Measurements from ENCODE around the gene ABLIM1.

ABLIM1 gene

GRCh38 chr10:114420811-114421485, 237.1 kb downstream of the ABLIM1 start:
- DNase-seq (ENCODE audit: low read depth in 1 of 2, low spot score in 1 of 2): no peak

DNA sequence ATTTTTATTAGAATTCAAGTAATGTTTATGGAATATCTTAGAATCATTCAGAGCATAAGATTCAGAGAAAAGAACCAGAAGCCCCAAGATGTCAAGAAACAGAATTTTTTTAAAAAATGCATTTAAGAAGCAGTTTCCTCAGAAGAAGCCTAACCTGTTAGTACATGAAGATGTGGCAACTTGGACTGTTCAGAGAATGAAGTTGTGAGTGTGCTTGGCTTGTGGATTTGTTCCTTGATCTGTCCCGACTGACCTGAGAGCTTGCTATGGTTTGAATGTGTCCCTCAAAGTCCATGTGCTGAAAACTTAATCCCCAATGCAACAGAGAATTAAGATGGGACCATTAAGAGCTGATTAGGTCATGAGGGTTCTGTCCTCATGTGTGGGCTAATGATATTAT, 240.0 kb downstream of the ABLIM1 start:
- DNase-seq (ENCODE audit: low read depth in 1 of 2, low spot score in 1 of 2): no peak

- DNase-seq (ENCODE audit: low read depth in 1 of 2, low spot score in 1 of 2): no peak
Measured at GRCh38 chr10:114412907-114413797, 244.9 kb downstream of the ABLIM1 start.

- no peak for DNase-seq (ENCODE audit: low read depth in 1 of 2, low spot score in 1 of 2)
Measured at GRCh38 chr10:114408968-114409444, 249.1 kb downstream of the ABLIM1 start.

DNA sequence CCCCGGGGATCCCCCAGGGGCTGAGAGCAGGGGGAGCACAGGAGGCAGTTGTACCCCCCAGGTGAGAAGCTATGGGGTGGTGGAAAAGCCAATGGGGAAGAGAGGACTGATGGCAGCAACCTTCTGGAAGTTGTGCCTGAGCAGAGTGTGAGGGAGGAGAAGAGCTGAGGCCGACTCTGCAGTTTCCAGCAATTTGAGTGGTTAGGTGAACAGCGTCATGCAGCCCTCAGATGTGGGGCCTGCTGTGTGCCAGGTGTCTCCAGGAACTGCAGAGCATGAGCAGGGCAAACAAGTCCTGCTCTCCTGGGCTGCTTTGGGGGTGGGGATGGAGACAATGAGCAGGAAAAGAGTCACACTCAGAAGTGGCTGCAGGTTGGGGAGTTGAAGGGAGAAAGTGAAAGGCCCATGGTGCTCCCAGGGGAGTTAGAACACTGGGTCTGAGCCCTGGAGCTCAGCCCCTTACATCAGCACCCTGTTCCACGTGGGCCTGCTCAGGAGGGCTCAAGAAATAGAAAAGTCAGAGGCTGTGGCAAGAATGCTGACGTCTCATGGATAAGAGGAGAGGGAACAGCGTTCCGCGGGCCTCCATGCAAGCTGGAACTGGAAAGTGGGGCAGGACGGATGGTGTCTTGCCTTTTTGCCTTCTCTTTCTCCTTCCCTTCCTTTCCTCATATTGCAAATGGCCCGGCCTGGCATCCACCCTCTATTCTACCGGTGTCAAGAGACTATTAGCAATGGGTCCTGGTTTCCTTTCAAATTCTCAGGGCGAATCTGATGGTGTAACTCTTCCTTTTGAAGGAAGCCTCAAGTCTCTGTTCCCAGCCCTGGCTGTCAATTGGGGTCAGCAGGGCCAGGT, 249.7 kb downstream of the ABLIM1 start:
- DNase-seq (ENCODE audit: low read depth in 1 of 2, low spot score in 1 of 2): no peak

DNA sequence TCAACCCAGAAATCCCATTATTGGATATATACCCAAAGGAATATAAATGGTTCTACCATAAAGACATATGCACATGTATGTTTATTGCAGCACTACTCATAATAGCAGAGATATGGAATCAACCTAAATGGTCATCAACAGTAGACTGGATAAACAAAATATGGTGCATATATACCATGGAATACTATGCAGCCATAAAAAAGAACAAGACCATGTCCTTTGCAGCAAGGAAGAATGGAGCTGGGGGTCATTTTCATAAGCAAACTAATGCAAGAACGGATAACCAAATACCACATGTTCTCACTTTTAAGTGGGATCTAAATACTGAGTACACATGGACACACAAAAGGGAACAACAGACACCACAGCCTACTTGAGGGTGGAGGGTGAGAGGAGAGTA, 251.6 kb downstream of the ABLIM1 start:
- DNase-seq (ENCODE audit: low read depth in 1 of 2, low spot score in 1 of 2): no peak

- no peak for DNase-seq (ENCODE audit: low read depth in 1 of 2, low spot score in 1 of 2)
Measured at GRCh38 chr10:114405011-114405350, 253.1 kb downstream of the ABLIM1 start.

DNA sequence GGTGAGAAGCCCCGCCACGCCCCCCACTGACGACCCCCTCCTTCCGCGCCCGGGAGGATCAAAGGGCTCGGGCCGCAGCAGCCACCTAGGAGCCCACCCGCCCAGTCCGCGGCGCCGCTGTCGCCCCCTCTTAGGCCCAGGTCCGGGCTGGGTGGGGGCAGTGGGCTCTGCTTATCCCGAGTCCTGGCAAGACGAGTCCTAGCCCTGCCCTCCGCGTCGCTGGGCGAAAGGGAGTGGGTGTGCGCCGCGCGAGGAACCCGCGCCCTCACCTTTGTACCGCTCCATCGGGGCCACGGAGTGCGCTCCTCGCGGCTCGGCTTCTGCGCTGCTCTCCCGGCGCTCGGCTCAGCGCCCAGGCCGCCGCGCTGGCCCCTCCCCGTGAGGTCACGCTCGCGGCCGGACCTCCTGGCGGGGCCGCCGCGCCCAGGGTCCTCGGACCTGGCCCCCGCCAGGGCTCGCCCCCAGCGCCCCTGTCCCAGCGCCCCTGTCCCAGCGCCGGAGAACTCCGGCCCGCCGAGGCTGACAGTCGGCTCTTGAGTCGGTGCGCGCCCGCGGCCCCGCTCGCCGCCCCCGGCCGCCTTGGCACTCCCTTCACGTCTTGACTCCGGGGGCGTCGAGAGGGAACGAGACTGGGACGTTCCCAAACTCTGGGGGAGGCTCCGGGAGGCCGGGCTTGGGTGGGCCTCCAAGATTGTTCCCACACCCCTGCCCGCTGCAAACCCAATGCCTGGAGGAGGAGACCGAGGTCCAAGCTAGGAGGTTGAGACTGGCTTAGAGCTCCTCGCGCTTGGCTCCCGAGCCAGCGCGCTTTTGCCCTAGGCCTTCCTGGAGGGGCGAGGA, 253.7 kb downstream of the ABLIM1 start, which contains the start of gene AFAP1L2:
Gene AFAP1L2, minus strand, starts transcription at position 332 of the 840 bp plus-strand sequence. Its CDS starts 47 bp downstream, at position 285.
- DNase-seq (ENCODE audit: low read depth in 1 of 2, low spot score in 1 of 2): no peak

- DNase-seq (ENCODE audit: low read depth in 1 of 2, low spot score in 1 of 2): no peak
Measured at GRCh38 chr10:114403541-114404161, 254.4 kb downstream of the ABLIM1 start.

- DNase-seq (ENCODE audit: low read depth in 1 of 2, low spot score in 1 of 2): no peak
Measured at GRCh38 chr10:114402871-114403540, 255.1 kb downstream of the ABLIM1 start.

GRCh38 chr10:114402233-114402632, 255.8 kb downstream of the ABLIM1 start:
- DNase-seq (ENCODE audit: low read depth in 1 of 2, low spot score in 1 of 2): no peak

DNA sequence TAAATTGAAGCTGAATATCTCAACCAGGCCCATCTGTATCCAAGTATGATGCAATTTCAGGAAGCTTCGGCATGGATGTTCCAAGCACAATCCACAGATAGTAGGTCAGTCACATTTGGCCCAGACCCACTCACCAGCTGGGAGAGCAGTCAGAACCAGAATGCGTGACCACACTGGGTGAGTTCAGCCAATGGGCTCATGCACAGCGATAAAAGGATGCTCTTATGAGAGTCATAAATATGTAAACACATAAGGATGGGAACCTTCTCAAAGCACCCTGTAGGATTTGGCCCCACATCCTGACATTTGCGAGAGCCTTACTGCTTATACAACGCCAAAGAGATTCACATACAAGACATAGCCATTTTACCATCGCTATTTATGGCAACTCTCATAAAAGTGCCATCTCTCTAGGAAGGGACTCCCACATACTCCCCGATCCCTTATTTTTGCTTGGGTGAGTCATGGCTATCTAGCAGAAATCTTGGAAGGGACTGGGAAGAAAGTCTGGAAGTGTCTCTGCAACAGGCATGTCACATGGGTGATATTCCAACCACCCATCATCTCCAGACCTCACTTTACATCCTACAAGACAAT, 256.8 kb downstream of the ABLIM1 start:
- DNase-seq (ENCODE audit: low read depth in 1 of 2, low spot score in 1 of 2): no peak

- DNase-seq (ENCODE audit: low read depth in 1 of 2, low spot score in 1 of 2): no peak
Measured at GRCh38 chr10:114400091-114400490, 258.0 kb downstream of the ABLIM1 start.

DNA sequence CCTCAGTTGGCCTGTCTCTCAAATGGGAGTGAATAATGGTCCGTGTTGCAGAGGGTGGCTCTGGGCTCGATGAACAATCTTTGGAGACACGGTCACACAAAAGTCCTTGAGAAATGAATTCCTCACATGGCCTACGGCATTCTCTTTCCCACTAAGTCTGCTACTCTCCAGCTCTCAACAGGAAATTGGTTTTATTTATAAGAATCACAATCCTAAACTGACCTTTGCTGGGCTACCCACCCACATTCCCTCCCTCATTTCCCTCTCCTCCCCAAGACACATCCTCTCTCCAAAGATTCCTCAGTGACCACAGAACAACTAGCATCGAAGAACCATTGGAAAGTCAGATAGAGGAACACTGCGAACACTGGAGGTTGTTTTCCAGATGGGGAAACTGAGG, 258.5 kb downstream of the ABLIM1 start:
- DNase-seq (ENCODE audit: low read depth in 1 of 2, low spot score in 1 of 2): no peak

GRCh38 chr10:114398587-114399331, 259.3 kb downstream of the ABLIM1 start:
- no peak for DNase-seq (ENCODE audit: low read depth in 1 of 2, low spot score in 1 of 2)

DNA sequence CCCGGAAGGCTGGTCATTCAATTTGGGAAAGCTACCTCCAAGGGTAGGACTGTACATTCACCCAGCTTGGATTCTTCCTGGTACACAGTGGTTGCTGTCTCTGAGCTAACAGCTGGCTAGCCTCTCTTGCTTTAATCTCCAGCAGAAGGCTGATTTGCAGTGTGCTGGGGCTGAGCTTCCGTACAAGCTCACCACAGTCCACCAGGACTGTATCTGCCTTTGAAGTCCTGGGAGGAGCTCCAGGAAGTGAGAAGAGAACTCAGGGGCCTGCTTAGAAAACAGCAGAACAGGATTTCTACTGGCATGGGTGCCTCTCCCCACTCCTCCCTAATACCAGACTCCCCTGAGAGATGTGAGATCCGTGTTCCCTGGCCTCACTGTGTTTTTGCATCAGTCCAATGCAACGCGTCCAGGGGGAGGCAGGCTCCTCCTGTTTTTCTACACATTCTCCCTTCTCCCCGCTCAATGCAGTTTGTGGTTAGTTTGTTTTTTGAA, 260.4 kb downstream of the ABLIM1 start:
- DNase-seq (ENCODE audit: low read depth in 1 of 2, low spot score in 1 of 2): no peak

- no peak for DNase-seq (ENCODE audit: low read depth in 1 of 2, low spot score in 1 of 2)
Measured at GRCh38 chr10:114396464-114396863, 261.6 kb downstream of the ABLIM1 start.

- no peak for DNase-seq (ENCODE audit: low read depth in 1 of 2, low spot score in 1 of 2)
Measured at GRCh38 chr10:114395366-114396022, 262.6 kb downstream of the ABLIM1 start.

Data from activated T-helper 1 cell treated with anti-CD3 and anti-CD28 coated beads, Interleukin-2, amount 50 U/mL, for 16 hours (primary cell).